ENCODE data around the gene CFAP99. TPM values are rescaled to one million over a fixed set of nuclear protein-coding genes. Genes with fewer than 3 reads are reported as not detected.

Gene CFAP99
- total and polyA plus RNA-seq, 2 donors (not counting 1 experiment from before 2014, with no cell fraction given) = not detected

DNA sequence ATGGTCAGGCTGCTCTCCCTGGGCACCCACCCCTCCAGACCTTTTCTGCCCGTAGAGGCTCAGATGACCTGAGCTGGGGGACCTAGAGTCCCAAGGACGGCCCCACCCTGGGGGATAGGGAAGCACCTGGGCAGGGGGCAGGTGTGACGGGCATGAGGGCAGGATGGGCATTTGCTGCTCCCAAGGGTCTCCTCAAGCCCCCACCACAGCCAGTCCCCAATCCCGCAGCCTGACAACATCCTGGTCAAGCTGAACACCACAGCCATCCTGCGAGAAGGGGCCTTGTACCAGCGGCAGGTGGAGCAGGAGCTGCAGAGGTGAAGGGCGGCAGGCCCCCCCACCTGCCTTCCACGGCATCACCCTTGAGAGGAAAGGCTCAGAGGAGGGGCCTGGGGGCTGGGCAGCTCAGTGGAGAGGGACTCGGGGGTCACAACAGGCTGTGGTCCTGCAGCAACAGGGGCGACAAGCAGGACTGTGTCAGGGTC, 32.3 kb downstream of the CFAP99 start:
- no peaks in the 10 kb centered on the region for H3K79me2 ChIP-seq (ENCODE audit: control insufficient read depth, insufficient read depth, low read length)
- 79% methylated on average over 8 of the region's 10 CpGs for WGBS (ENCODE audit: insufficient coverage)
- H3K36me3 ChIP-seq (replicated peaks in 1 of 2; ENCODE audit: control extremely low read depth in 1 of 2, control insufficient read depth in 1 of 2, extremely low read depth in 1 of 2, insufficient read depth in 2 of 2, low read length in 1 of 2) = no peaks in the 10 kb centered on the region
- Mint-ChIP-seq H3K4me1 (no peaks in the 10 kb centered on the region), H3K4me3 (no peak overlapping the region), H3K9me3 (ENCODE audit: insufficient read depth) (no peaks in the 10 kb centered on the region), H3K27me3 (no peaks in the 10 kb centered on the region), H3K27ac (no peak overlapping the region)
- H3K4me1 ChIP-seq (ENCODE audit: control insufficient read depth in 2 of 2, insufficient read depth in 2 of 2, low read length in 2 of 2) = no peaks in the 10 kb centered on the region
- no peak overlapping the region for H3K4me2 ChIP-seq (replicated peaks; ENCODE audit: low read depth, low read length, poor library complexity, severe bottlenecking)
- no peak overlapping the region for H3K9ac ChIP-seq (ENCODE audit: low read length)
- ChIA-PET POLR2A (no interaction called here), CTCF (no interaction called here)
- intact Hi-C loops (cut with micrococcal nuclease) = no loop called here
- no peak for TF ChIP-seq EZH2 (IDR thresholded peaks at IDR 0.05; ENCODE audit: borderline replicate concordance, insufficient read depth, low read depth, low read length, poor library complexity, severe bottlenecking)
- TF ChIP-seq, protein P1, sequence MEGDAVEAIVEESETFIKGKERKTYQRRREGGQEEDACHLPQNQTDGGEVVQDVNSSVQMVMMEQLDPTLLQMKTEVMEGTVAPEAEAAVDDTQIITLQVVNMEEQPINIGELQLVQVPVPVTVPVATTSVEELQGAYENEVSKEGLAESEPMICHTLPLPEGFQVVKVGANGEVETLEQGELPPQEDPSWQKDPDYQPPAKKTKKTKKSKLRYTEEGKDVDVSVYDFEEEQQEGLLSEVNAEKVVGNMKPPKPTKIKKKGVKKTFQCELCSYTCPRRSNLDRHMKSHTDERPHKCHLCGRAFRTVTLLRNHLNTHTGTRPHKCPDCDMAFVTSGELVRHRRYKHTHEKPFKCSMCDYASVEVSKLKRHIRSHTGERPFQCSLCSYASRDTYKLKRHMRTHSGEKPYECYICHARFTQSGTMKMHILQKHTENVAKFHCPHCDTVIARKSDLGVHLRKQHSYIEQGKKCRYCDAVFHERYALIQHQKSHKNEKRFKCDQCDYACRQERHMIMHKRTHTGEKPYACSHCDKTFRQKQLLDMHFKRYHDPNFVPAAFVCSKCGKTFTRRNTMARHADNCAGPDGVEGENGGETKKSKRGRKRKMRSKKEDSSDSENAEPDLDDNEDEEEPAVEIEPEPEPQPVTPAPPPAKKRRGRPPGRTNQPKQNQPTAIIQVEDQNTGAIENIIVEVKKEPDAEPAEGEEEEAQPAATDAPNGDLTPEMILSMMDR (IDR thresholded peaks at IDR 0.05) = no peak
- no peak overlapping the region for H3K4me3 ChIP-seq (ENCODE audit: control extremely low read depth in 1 of 5, extremely low read depth in 1 of 5, insufficient read depth in 1 of 5, low read depth in 2 of 5, low read length in 4 of 5)
- H3K27me3 ChIP-seq (replicated peaks in 1 of 4; ENCODE audit: control extremely low read depth in 1 of 4, control insufficient read depth in 3 of 4, insufficient read depth in 4 of 4, low read length in 3 of 4) = no peaks in the 10 kb centered on the region
- DNase-seq = no peak
- no peak for ATAC-seq (ENCODE audit: low read depth)
- H3K27ac ChIP-seq (ENCODE audit: low read length in 2 of 2) = no peak overlapping the region
- no peaks in the 10 kb centered on the region for H3K9me3 ChIP-seq (ENCODE audit: control extremely low read depth in 1 of 3, control insufficient read depth in 2 of 3, insufficient read depth in 1 of 3, low read length in 2 of 3)
- no peak overlapping the region for H2AFZ ChIP-seq (ENCODE audit: insufficient read depth, low read depth, low read length, poor library complexity, severe bottlenecking)
- no peaks in the 10 kb centered on the region for H4K20me1 ChIP-seq (ENCODE audit: control insufficient read depth, insufficient read depth, low read length, poor library complexity, severe bottlenecking)

DNA sequence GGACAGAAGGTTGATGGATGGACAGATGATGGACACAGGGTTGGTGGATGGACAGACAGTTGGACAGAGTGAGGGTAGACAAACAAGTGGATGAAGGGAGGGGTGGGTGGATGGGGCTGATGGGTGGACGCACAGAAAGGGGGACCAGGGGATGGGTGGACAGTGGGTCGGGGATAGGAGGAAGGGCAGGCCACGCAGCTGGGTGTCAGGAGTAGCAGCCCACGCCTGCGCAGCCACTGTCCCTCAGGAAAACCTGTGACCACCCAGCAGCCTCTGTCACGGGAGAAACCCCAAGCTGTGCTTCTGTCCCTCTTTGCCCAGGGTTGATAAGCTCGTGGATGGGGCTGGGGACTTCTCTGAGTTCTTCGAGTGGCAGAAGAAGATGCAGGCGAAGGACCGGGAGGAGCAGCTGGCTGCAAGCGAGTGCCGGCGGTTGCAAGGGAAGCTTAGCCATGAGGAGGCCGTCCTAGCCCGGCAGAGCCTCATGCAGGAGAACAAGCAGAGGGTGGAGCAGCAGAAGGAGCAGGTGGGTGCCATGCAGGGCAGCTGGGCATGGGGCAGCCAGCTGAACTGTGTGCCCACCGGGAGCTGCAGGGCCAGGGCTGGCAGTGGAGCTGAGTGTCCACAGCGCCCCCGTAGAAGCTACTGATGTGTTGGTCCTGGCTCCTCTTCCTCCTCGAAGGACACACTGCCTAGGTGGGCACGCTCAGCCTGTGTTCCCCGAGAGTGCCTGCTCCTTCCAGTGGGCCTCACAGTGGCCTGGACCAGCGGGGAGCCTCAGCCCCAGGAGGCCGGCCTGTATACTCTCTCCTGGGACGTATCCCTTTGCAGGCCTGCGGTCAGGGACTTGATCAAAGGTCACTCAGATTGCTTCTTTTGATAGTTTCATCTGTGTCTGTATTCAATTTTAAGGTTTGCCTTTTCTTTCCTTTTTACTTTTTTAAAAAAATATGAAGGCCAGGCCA, 33.3 kb downstream of the CFAP99 start:
- H3K4me3 Mint-ChIP-seq = no peak overlapping the region
- no peak for DNase-seq
- ChIA-PET CTCF (no interaction called here), POLR2A (no interaction called here)
- no peaks in the 10 kb centered on the region for H3K36me3 ChIP-seq (replicated peaks in 1 of 2; ENCODE audit: control extremely low read depth in 1 of 2, control insufficient read depth in 1 of 2, extremely low read depth in 1 of 2, insufficient read depth in 2 of 2, low read length in 1 of 2)
- H3K4me1 ChIP-seq (ENCODE audit: control insufficient read depth in 2 of 2, insufficient read depth in 2 of 2, low read length in 2 of 2) = no peaks in the 10 kb centered on the region
- no peak overlapping the region for H3K4me2 ChIP-seq (replicated peaks; ENCODE audit: low read depth, low read length, poor library complexity, severe bottlenecking)
- no peak for ATAC-seq (ENCODE audit: low read depth)
- no peaks in the 10 kb centered on the region for H3K9me3 Mint-ChIP-seq (ENCODE audit: insufficient read depth)
- no peaks in the 10 kb centered on the region for H3K27me3 ChIP-seq (replicated peaks in 1 of 4; ENCODE audit: control extremely low read depth in 1 of 4, control insufficient read depth in 3 of 4, insufficient read depth in 4 of 4, low read length in 3 of 4)
- no peak overlapping the region for H3K4me3 ChIP-seq (ENCODE audit: control extremely low read depth in 1 of 5, extremely low read depth in 1 of 5, insufficient read depth in 1 of 5, low read depth in 2 of 5, low read length in 4 of 5)
- intact Hi-C loops (cut with micrococcal nuclease) = no loop called here
- no peaks in the 10 kb centered on the region for H3K9me3 ChIP-seq (ENCODE audit: control extremely low read depth in 1 of 3, control insufficient read depth in 2 of 3, insufficient read depth in 1 of 3, low read length in 2 of 3)
- H3K4me1 Mint-ChIP-seq = no peaks in the 10 kb centered on the region
- H2AFZ ChIP-seq (ENCODE audit: insufficient read depth, low read depth, low read length, poor library complexity, severe bottlenecking) = no peak overlapping the region
- H3K79me2 ChIP-seq (ENCODE audit: control insufficient read depth, insufficient read depth, low read length) = no peaks in the 10 kb centered on the region
- H3K27me3 Mint-ChIP-seq = no peaks in the 10 kb centered on the region
- TF ChIP-seq EZH2 (IDR thresholded peaks at IDR 0.05; ENCODE audit: borderline replicate concordance, insufficient read depth, low read depth, low read length, poor library complexity, severe bottlenecking) = no peak
- TF ChIP-seq, protein P1 (IDR thresholded peaks at IDR 0.05) = no peak
- no peak overlapping the region for H3K27ac ChIP-seq (ENCODE audit: low read length in 2 of 2)
- 86% methylated on average over 24 of the region's 25 CpGs for WGBS (ENCODE audit: insufficient coverage)
- H4K20me1 ChIP-seq (ENCODE audit: control insufficient read depth, insufficient read depth, low read length, poor library complexity, severe bottlenecking) = no peaks in the 10 kb centered on the region
- no peak overlapping the region for H3K9ac ChIP-seq (ENCODE audit: low read length)
- no peak overlapping the region for H3K27ac Mint-ChIP-seq

All from B cell (primary cell).